GM18498 (cell line): Measurements from ENCODE around the gene CHRNA3.

Source experiments
- ATAC-seq: cut with Tn5 transposase; IDR thresholded peaks from one replicate; pipeline ENCODE4 v1.9.1; 2021; ENCODE audit warnings: mild to moderate bottlenecking, moderate library complexity; ENCODE audit not compliant: unreplicated experiment

CHRNA3 gene

DNA sequence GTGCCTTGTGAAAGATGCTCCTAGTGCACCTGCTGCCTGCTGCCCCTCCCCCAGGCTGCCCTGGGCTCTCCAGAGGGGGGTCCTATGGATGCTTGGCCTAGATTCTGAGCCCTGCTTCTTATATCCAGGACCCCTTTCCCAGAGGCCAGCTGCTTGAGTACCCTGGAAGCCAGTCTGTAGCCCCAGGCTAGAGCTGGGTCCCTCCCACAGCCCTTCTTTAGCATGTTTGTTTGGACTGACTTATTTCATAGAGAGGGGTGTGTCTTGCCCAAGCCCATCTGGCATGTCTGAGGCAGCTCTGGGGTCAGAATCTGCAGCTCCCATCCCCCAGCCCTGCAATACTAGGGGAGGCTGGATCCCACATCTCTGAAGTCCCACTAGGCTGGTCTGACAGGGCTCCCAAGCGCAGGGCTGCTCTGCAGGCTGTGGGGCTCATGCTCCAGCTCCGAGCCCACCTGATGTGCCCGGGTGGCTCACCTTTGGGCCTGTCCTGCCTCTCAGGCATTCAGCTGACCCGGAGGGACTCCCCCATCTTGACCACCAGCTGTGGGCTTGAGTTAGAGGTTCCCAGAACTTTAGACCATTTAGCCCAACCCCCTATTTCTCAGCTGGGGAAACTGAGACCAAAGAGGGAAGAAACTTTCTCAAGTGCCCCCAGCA is 17.1 kb upstream of the CHRNA3 start:
- ATAC-seq = no peak

DNA sequence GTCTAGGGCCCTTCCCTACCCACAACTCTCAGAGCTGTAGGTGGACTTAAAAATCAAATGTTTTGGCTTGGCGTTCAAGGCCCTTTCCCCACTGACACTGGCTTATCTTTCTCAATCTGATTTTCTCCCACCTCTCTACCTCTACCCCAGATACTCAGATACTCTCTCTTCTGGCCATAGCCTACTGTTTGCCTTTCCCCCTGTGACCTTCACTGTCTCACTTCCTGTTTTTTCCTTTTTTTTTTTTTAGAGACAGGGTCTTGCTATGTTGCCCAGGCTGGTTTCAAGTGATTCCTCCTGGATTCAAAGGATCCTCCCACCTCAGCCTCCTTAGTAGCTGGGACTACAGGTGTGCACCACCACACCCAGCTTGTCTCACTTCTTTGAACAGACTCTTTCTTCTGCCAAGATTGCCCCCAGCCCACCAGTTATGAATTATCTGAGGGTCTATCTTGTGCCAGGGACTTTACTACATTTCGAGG is 15.6 kb upstream of the CHRNA3 start:
- no peak for ATAC-seq

DNA sequence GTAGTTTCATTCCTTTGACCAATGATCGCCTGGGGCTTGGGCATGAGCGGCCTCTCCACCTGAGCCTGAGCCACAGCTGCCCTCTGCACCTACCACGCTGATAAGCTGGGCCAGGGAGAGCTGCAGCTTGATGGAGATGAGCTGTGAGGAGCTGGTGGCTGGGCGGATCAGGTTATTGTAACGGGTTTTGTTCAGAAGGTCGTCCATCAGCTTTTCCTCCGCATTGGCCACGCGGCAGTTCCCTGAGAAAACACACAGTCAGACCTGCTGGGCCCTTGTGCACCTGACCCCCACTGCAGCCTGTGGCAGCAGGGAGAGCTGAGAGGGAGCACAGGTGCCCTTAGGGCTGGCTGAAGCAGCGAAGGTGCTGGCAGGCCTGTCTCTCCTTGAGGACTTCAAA is 14.6 kb upstream of the CHRNA3 start:
- ATAC-seq = no peak

DNA sequence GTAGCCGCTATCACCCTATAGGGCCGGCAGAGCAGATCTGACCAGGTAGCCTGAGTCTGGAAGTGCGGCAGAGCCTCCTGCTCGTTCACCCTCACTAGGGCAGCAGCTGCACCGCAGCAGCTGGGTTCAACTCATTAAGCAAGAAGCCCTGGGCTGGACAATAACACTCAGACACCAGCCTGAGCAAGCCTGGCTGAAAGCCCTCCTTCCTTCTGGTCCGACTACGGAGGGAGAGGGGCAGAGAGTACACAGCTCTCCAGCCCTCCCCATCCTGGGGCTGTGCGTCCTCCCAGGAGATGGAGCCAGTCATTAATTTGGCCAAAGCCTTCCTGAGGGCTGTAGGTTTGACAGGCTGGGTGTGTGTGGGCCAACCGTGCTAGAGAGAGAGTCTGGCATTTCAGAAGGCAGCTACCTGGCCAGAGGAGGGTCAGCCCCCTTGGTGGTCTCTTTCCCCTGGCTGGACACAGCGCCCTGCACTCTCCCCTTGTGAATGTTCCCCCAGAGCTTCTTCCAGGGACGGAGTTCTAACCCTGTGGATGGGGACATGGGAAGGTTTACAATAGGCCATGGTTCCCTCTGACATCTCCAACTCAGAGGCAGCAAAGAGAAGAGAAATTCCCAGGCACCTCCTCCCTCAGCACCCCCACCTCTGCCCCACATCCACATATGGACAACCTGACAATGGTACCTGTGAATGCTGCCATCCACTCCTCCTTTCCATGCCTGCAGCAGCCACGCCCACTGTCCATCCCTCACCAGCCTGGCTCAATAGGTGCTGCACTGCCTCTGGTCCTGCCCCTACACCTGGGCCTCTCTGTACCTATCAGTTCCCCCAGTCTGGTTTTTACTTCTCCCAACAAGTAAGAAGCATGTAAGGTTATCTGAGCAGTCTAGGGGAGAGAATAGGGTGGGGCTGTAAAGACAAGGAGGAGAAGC is 13.7 kb upstream of the CHRNA3 start:
- ATAC-seq = no peak

DNA sequence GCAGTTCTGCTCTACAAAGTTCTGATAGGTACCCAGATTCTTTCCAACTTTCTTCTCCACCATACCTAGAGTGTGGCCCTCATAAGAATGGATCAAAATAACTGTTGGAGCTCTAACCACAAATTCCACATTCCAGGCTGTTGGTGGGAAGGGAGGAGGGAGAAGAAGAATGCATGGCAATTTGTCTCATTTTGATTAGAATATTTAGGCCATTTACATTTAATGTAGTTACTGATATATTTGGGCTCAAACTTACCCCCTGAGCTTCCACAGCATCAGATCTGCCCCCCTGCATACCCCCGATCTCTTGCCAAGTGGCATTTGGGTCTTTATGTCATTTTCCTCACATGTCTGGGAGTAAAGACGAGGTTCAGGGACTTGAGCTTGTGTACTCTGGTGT is 12.6 kb upstream of the CHRNA3 start:
- no peak for ATAC-seq

DNA sequence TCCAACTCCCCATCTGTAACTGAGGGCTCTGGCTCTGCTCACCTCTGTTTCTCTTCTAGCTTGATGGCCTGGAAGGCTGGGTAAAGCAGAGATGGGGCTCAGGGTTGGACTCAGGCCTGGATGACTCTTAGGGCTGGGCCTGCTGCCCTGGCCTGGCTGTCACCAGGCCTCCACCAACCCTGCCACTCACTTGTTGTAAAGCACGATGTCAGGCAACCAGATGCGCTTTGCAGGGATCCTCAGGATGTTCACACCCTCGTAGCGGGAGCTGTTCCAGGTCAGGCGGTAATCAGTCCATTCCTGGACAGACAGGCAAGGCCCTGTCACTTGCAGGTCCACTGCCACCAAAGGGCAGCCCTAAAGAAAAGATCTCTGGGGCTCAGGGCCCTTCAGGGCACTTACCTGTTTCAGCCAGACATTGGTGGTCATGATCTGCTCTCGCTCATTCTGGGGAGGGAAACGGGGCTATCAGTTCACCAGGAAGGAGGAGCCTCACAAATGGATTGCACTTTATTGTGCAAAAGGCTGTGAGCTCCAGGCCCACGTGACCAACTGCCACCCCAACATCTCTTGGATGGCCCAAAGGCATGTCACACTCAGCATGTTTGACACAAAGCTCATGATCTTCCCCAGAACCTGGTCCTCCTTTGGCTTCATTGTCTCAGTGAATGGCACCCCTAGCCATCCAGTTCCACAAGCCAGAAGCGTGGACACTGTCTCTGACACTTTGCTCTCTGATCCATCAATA is 10.3 kb upstream of the CHRNA3 start:
- no peak for ATAC-seq

DNA sequence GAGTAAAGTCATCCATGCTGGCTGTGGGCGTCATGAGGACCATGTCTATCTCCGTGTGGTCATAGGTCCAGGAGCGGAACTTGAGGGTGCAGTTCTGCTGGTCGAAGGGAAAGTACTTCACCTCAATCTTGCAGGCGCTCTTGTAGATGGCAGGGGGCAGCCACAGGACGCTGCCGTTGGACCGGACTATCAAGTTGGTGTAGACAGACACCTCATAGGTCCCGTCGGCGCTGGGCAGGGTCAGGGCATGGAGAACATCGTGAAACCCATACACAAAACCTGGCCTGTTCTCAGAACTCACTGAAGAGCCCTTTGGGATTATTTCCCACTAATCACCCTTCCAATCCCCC is 8.9 kb upstream of the CHRNA3 start:
- no peak for ATAC-seq

DNA sequence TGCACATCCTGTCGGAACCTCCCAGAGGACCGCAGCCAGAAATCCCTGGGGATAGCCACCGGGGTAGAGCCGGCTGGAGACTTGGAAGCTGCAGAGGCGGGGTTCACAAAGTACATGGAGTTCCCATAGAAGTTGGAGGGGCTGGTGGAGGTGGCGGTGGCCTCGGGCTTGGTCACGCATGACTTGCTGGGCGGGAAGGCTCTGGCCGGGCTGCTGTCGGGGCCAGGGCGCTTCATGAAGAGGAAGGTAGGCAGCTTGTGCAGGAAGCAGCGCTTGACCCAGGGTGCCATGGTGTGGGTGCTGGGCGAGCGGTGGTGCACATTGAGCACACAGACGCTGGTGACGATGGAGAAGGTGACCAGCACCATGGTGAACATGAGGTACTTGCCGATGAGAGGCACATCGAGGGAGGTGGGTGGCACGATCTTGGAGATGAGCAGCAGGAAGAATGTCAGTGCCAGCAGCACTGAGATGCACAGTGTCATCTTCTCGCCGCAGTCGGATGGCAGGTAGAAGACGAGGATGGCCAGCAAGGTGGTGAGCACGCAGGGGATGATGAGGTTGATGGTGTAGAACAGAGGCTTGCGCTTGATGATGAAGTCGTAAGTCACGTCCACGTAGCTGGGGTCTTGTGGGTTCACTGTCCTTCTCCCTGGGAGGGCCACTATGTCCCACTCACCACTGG is 8.4 kb upstream of the CHRNA3 start:
- no peak for ATAC-seq

DNA sequence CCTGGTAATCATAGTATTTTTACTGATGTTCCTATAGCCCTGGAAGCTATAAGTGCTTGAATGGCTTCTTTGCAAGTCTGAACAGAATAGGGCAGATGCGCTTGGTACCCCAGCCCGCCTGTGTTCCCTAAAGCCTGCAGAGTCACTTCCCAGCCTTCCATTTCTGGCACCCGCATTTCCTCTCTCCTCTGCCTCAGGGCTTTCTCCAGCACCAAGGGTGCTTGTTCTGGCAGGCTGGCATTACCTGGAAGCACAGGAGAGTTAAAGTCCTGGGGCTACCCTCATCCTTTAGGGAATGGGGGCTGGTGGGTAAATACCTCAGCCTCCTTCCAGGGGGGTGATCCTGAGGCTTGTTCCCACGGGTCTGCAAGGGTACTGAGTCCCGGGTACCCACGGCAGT is 7.4 kb upstream of the CHRNA3 start:
- ATAC-seq = no peak

DNA sequence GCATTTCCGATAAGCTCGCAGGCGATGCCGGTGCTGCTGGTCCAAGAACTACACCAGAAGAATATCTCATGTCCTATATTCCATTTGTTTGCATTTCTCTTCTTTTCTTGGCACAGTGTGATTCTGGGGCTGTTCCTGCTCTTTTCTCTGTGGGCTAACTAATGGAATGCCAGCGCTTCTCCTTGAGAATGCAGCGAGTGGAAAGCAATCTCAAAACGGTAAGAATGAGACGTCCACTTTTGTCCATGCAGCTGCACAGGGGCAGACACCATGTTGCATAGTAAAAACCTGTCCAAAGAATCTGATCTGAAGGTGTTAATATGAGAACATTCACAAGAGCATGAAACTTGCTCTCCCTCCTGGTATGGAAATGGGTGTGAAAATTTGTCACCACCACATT is 6.6 kb upstream of the CHRNA3 start:
- no peak for ATAC-seq

DNA sequence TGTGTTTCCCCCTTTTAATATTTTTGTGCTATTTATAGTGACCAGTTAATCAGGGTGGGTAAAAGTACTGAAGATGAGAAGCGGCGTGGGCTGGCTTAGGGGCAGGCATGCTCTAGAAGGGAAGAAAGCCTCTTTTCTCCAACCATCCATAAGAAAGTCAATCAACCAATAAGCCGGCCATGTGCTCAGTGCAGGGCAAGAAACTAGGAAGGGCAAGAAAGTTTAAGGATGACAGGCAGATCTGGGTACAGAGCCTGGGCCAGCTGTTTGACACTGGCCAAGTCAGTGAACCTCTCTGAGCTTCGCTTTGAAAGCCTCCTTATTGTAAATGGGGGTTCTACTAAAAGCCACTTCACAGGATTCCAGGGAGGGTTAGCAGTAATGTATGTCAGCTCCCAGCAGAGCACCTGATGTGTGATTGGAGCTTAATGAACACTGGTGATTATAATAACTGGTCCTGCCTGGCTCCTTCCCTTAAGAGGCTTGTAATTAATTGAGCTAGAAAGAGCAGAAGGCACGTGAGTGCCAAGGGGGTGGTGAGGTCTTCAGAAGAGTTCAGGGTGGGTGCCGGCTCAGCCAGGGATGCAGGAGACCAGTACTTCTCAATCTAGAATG is 5.7 kb upstream of the CHRNA3 start:
- no peak for ATAC-seq

DNA sequence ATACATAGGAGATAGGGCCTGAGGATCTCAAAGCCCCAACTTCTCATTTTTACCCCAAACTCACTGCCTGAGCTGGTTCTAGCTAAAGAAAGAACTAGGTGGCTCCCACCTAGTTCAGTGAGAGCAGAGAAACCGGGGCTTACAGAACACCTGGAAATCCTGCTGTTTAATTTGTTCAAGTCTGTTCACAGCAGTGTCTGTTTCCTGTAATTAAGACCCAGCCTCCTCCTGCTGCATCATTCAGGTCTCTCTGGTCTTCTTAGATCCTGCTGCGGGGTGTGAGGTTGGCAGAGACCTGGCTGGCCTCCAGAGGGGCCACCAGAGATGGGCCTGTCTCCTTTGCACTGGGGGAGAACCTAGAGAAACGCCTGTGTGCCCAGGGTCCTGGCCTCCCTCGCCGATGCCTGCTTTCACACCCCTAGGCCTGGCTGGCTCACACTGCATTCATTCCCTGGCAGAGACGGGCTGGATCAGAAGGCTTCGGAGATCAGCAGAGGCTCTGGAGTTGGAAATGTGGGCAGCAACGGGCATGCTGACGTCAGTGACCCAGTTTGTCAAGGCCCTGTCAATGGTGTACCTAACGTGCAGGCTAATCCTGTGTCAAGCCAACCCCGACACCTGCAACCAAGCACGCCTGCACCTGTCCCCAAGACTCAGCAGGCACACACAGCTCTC is 4.9 kb upstream of the CHRNA3 start:
- no peak for ATAC-seq

DNA sequence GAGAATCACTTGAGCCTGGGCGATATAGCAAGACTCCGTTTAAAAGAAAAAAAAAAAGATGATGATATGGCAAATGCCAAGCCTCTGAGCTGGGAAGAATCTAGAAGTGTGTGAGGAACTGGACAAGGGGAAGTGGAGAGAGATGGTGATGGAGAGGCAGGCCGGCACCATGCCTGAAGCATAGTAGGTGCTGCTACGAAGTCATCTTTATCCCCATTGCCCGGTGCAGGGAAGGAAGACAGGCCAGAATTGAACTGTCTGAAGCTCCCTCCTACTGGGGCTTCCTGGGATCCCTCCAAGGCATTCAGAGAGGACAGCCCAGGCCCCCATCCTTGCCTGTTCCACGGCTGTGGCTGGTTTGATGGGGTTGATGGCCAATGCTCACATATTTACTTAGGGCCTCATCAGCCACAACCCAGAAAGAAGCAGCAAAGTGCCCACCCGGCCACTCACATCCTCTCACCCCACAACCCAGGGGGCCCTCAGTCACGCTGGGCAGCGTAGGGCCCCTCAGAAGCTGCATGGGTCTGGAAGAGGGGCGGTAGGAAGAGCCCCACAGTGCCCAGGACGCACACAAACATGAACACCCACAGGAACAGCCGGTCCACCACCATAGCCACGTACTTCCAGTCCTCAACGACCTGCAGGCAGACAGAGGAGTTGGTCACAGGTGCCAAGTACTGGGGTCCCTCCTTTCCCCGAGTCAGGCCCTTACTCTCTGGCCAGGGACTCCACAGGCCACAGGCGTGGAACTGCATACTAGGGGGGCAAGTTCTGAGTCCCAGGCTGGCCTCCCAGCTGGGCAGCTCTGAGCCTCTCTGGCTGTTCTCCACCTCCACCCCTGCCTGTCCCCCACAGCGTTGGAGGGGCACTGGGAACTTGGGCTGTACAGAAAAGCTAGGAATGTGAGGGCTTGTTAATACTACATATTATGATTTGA is 4.1 kb upstream of the CHRNA3 start:
- no peak for ATAC-seq

DNA sequence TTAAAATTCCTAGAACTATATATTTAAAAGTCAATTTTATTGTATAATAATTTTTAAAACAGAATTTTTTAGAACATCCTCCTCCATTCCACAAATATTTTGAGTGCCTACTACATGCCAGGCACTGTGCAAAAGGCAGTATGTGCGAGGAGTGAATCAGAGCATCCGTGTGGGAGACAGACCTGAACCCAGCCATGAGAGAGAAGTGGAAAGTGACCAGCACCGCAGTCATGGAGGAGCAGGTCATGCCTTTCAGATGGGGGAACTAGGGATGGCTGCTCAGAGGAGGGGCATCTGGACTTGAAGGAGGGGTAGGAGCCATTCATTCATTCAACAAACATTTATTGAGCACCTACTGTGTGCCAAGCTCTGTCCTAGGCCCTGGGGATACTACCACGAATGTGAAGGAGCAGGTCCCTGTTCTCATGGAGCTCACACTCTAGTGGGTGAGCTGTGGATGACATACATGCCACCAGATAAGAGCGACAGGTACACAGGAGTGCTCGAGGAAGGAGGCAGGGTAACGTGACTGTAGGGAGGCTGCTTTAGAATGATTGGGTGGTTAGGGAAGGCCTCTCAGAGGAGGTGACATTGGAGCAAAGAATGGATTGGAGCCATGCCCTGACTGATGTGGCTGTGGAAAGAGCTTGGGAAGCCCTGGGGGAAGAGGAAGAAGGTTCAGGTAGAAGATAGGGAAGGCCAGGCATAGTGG is 3.1 kb upstream of the CHRNA3 start:
- no peak for ATAC-seq

DNA sequence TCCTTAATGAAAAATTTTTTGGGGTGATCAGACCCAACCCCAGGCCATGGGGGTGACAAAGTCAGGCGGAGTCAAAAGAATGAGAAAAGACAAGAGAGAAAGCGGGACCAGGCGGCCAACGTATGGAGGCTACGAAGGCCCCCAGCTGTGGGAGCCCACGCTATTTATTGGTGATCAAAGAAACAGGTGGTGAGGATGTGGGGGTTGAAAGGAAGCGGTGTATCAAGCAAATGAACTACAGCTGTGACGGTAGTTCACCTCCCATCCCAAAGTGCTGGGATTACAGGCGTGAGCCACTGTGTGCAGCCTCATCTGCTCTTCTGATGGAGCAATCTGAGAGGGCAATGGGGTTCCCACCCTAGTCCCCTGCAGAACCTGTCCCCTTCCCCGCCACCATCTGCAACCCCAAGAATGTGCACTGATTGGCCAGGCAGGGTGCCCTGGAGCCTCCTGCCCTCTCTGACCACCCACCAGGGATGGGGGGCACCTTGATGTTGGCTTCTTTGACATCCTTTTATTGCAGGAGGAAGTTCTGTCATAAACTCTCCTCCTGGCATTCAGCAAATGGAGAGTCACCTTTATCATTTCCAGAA is 1.1 kb upstream of the CHRNA3 start:
- no peak for ATAC-seq

DNA sequence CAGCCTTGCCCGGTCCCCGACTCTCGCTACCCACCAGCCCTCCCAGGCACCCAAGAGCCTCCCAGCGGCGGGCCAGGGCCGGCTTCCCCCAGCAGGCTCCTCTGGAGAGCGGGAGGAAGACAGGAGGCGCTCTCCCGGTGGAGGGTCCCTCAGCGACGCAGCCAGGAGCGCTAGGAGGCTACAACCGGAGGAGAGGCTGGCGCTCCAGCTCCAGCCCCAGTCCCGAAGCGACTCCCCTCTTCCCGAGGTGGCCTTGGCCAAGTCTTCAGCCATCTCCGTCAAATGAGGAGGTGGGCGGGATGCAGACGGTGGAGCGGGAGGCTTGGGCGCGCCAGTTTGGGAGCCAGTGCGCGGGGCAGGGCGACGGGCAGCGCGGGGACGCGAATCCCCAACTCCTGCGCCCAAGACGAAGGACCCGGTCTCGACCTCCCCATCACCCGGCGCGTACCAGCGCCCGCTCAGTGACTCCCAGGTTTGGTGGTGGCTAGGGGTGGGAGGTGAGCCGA is 722 bp downstream of the CHRNA3 start:
- no peak for ATAC-seq

DNA sequence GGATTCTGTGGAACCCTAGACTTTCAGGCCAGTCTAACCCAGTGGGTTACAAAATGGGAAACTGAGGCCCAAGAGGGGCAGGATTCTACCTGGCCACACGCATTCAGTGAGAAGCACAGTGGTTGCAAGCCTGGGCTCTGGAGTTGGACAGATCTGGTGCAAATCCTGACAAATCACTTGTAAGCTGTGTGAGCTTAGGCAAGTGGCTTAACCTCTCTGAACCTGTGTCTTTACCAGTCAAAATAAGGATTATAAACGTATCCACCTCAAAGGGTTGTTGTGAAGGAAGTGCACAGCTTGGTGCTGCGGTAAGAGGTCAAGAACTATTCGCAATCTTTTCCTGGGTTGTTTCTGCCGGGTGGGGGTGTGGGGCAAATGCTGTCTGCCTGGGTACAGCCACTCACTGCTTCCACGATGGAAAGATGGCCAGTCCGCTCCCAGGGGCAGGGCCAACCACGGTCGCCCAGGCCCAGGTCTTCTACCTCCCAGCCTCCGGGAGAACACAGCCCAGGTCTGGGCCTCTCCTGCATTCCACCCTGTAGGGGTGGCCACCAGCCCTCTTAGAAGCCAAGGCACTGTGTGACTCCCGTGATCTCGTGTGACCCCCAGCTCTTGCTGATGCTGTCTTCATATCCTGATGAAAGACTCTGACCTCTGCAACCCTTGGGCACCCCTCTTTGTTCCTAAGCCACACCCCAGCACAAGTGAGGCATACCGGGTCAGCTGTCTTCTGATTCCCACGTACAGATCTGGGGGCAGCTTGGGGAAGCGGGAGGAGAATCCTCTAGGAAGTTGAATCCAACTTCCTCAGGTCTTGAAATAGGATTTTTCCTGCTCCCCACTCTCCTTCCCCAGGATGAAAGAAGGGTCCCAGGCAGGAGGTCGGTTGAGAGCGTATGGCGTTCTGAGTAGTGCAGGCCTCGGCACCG is 1.5 kb downstream of the CHRNA3 start:
- no peak for ATAC-seq
